Mucosa of descending colon (tissue), 3 donors: ENCODE results near the gene DNAH17. TPM values are rescaled to one million over a fixed set of nuclear protein-coding genes. Genes with fewer than 3 reads are reported as not detected.
A peak's percentile ranks its signal among the peaks of the same experiment; 100 is the strongest.

Experiments
- ATAC-seq: fragments of 200-7000 bp; cut with Tn5 transposase; one replicate; pipeline ENCODE4 v1.9.1; 2020; ENCODE audit warnings: mild to moderate bottlenecking, moderate library complexity
- DNase-seq, 3 donors: peaks; one replicate each; pipeline ENCODE4 v3.0.0-alpha.2; 2020
- H3K36me3 ChIP-seq: fragments of 200-600 bp; one replicate; pipeline ENCODE4 v1.8.0; 2021; ENCODE audit warnings: low read depth, mild to moderate bottlenecking
- H3K4me1 ChIP-seq: fragments of 200-600 bp; one replicate; pipeline ENCODE4 v1.8.0; 2021; ENCODE audit warnings: low read depth, mild to moderate bottlenecking
- H3K4me3 ChIP-seq: fragments of 200-600 bp; one replicate; pipeline ENCODE4 v1.8.0; 2021; ENCODE audit warnings: mild to moderate bottlenecking
- H3K9me3 ChIP-seq: fragments of 200-600 bp; one replicate; pipeline ENCODE4 v1.8.0; 2021; ENCODE audit warnings: mild to moderate bottlenecking
- intact Hi-C, 2 donors: fragments of 100-400 bp; cut with DNase I in 1 of 2; cut with micrococcal nuclease in 1 of 2; formaldehyde crosslinking; loops; one replicate each; pipeline versions ENCODE4 v1.11.0 to v1.11.1; 2022; cut with DNase I, micrococcal nuclease
- total RNA-seq, 3 donors: library from RNA; stranded (reverse); fragmentation: NEBNext Ultra II Directional in 2 of 3; extraction: Animal tissue kit (Norgen Biotek cat#: 25700) in 2 of 3; gene quantifications; one replicate each; pipeline versions ENCODE4 v1.2.1 to v1.2.4, GENCODE V29; 2021 to 2023
- TF ChIP-seq, protein P1 (sequence below): fragments of 200-600 bp; IDR thresholded peaks from one replicate; pipeline ENCODE4 v1.8.0; 2022; ENCODE audit warnings: antibody characterized with exemption, mild to moderate bottlenecking
- donor health status: DM: no; HTN: no; CAD: no; lungs with moderate emphysema.
- donor health status: DM: no; HTN: no; CAD: no.
- donor health status: DM: no; HTN: yes; CAD: no.

The DNAH17 gene
- total RNA-seq, 3 donors from 2014 or later, result 0.06 to 0.17 TPM; not detected in 1

DNA sequence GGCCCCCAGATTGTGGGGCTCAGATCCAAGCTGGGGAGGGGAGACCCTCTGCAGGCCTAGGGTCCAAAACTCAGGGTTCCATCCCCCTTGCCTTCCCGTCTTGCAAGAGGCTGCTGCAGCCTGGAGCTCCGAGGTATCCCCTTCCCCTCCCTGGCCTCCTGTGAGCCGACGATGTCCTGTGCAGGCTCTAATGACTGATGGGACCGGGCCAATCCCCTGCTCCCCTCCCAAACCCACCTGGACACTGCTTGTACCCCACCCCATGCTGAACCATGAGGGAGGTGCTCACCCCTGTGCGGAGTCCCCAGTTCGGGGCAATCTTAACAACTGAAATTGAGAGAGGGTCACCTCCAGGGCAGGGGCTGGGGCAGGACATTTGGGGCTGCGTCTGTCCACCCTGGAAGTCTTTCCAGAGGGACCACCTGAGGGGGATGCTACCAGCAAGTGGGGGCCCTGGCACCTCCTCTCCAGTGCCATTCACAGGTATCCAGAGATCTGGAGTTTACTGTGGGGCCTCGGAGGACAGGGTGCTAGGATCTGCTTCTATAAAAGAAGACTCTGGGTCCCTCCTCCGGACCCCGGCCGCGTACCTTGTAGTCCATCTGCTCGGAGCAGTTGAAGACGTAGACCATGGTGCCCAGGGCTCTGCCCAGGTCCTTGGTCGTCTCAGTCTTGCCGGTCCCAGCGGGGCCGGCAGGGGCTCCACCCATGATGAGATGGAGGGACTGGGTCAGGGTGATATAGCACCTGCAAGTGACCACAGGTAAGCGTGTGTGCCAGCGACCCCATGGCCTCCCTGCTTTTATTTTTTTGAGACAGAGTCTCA is 77.3 kb downstream of the DNAH17 start:
- H3K4me3 ChIP-seq, result no peak overlapping the region
- TF ChIP-seq, protein P1, sequence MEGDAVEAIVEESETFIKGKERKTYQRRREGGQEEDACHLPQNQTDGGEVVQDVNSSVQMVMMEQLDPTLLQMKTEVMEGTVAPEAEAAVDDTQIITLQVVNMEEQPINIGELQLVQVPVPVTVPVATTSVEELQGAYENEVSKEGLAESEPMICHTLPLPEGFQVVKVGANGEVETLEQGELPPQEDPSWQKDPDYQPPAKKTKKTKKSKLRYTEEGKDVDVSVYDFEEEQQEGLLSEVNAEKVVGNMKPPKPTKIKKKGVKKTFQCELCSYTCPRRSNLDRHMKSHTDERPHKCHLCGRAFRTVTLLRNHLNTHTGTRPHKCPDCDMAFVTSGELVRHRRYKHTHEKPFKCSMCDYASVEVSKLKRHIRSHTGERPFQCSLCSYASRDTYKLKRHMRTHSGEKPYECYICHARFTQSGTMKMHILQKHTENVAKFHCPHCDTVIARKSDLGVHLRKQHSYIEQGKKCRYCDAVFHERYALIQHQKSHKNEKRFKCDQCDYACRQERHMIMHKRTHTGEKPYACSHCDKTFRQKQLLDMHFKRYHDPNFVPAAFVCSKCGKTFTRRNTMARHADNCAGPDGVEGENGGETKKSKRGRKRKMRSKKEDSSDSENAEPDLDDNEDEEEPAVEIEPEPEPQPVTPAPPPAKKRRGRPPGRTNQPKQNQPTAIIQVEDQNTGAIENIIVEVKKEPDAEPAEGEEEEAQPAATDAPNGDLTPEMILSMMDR, result no peak
- H3K9me3 ChIP-seq, result no peaks in the 10 kb centered on the region
- ATAC-seq (no peak), DNase-seq (peak in 1 of 3 donors; percentile 20)
- H3K36me3 ChIP-seq, result no peaks in the 10 kb centered on the region
- intact Hi-C loops, result loop anchor here in 1 of 2 donors (5.0 to 10.0 kb wide), 2 partner anchors 207 to 295 kb away; no protein-coding TSS in a partner anchor
- no peaks in the 10 kb centered on the region for H3K4me1 ChIP-seq

DNA sequence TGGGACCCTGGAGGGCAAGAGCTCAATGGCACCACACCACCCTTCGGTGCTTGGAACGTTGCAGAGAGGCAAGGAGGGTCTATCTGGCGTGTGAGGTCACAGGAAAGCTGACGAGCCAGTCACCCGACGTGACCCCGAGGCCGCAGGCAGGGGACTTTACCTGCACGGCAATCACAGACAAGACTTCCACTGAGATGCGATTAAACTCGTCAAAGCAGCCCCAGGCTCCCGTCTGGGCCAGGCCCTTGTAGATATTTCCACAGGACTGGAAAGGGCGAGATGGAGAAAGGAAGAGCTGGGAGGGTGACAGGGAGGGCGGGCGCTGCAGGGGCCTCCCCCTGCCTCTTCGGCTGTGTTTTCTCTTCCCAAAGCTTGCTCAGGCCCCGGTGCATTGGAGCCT is 78.3 kb downstream of the DNAH17 start:
- Histone ChIP-seq H3K36me3 (no peaks in the 10 kb centered on the region), H3K4me1 (no peaks in the 10 kb centered on the region), H3K4me3 (no peak overlapping the region), H3K9me3 (no peaks in the 10 kb centered on the region)
- TF ChIP-seq, protein P1, result no peak
- ATAC-seq (no peak), DNase-seq (peak in 1 of 3 donors; percentile 31)
- intact Hi-C loops, result loop anchor here in 1 of 2 donors (5.0 to 10.0 kb wide), 2 partner anchors 208 to 296 kb away; no protein-coding TSS in a partner anchor

DNA sequence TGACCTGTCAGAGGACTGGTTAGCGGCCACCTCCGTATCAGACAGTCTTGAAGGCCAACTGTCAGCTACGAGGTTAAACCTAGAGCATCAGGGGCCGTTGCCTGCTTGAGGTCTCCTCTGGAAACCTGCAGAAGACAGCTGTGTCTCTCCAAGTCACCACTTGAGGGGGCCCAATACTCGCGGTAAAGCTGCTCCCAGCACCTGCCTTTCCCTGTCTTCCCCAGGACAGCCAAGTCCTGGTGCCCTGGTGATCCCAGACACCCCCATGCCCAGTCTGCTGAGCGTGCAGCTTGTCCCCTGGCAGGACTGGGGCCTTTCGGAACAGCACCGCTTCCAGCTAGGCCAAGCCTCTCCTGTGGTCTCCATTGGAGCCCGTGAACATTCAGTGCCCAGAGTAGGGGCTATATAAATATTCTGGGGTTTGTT is 80.1 kb downstream of the DNAH17 start:
- ATAC-seq (peak; percentile 81), DNase-seq (peak; percentile 55 to 76 (median 70))
- intact Hi-C loops, result loop anchor here in 1 of 2 donors (5.0 to 10.0 kb wide), 2 partner anchors 210 to 298 kb away; no protein-coding TSS in a partner anchor
- Histone ChIP-seq H3K4me3 (no peak overlapping the region), H3K36me3 (no peaks in the 10 kb centered on the region), H3K9me3 (no peaks in the 10 kb centered on the region), H3K4me1 (no peaks in the 10 kb centered on the region)
- TF ChIP-seq, protein P1, result no peak

DNA sequence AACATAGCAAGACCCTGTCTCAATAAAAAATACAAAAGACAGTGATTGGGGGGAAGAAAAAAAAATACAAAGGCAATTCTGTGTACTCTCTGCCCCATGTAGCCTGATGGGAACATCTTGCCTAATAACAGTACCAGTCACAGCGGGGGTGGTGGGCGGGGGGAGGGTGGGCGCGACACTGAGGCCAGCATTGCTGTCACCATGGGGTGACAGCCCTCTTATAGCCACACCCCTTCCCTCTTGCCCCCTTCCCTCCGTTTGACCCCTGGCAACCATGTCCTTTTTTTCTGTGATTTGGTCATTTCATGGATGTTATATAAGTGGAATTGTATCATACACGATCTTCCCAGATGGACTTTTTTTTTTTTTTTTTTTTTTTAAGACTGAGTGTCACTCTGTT is 80.9 kb downstream of the DNAH17 start:
- Histone ChIP-seq H3K9me3 (no peaks in the 10 kb centered on the region), H3K36me3 (no peaks in the 10 kb centered on the region), H3K4me1 (no peaks in the 10 kb centered on the region), H3K4me3 (no peak overlapping the region)
- intact Hi-C loops, result loop anchor here in 1 of 2 donors (5.0 to 10.0 kb wide), 2 partner anchors 211 to 298 kb away; no protein-coding TSS in a partner anchor
- TF ChIP-seq, protein P1, result no peak
- ATAC-seq (no peak), DNase-seq (peak in 1 of 3 donors; percentile 10)

DNA sequence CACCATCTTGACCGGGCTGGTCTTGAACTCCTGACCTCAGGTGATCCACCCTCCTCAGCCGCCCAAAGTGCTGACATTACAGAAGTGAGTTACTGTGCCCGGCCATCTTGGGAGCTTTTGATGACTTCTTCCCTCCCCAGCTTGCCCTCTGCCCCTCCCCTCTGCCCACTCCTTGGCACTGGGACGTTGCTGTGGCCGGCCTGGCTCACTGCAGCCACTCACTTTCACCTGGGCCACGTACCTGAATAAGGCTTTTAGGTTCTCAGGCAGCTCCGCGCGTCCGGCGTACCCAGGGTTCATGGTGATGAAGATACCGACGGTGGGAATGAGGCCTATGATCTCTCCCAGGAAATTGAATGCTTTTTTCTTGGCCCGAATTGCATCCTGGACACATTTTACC is 81.6 kb downstream of the DNAH17 start:
- ATAC-seq (no peak), DNase-seq (peak in 1 of 3 donors; percentile 22)
- TF ChIP-seq, protein P1, result no peak
- Histone ChIP-seq H3K36me3 (no peaks in the 10 kb centered on the region), H3K4me1 (no peaks in the 10 kb centered on the region), H3K9me3 (no peaks in the 10 kb centered on the region), H3K4me3 (no peak overlapping the region)
- intact Hi-C loops, result loop anchor here in 1 of 2 donors (5.0 to 10.0 kb wide), 2 partner anchors 212 to 299 kb away; no protein-coding TSS in a partner anchor
